Neutrophil (primary cell): ENCODE data around the gene RNPEPL1.

Experiments
- H3K27ac ChIP-seq: fragments of 200-600 bp; sonication (generic); 2 replicates; pipeline ENCODE4 v1.5.1; 2016; ENCODE audit warnings: mild to moderate bottlenecking, moderate library complexity
- H3K27me3 ChIP-seq: fragments of 200-600 bp; sonication (generic); 2 replicates; pipeline ENCODE4 v1.6.0; 2016; ENCODE audit warnings: mild to moderate bottlenecking
- H3K36me3 ChIP-seq: fragments of 200-600 bp; sonication (generic); 2 replicates; pipeline ENCODE4 v1.5.1; 2017
- H3K4me1 ChIP-seq, 2 experiments: fragments of 200-600 bp in 1 of 2; sonication (generic) in 1 of 2; 1 replicate in 1 of 2; 2 replicates in 1 of 2; pipeline versions ENCODE4 v1.5.1 to v1.6.1; 2013 to 2016; ENCODE audit warnings: low read depth in 1 of 2, low read length in 1 of 2, mild to moderate bottlenecking in 1 of 2, moderate library complexity in 1 of 2; ENCODE audit not compliant: control insufficient read depth in 1 of 2, insufficient read depth in 1 of 2
- H3K4me3 ChIP-seq, 2 experiments: fragments of 200-600 bp in 1 of 2; sonication (generic) in 1 of 2; 1 replicate in 1 of 2; 2 replicates in 1 of 2; pipeline ENCODE4 v1.5.1; 2013 to 2016; ENCODE audit warnings: low read depth in 1 of 2, low read length in 1 of 2, mild to moderate bottlenecking in 1 of 2, moderate library complexity in 1 of 2
- H3K9me3 ChIP-seq: fragments of 200-600 bp; sonication (generic); 2 replicates; pipeline ENCODE4 v1.5.1; 2016
- CTCF ChIP-seq: fragments of 200-600 bp; sonication (generic); IDR thresholded peaks from 2 replicates; pipeline ENCODE4 v1.5.1; 2016; ENCODE audit warnings: antibody characterized with exemption

Gene RNPEPL1

DNA sequence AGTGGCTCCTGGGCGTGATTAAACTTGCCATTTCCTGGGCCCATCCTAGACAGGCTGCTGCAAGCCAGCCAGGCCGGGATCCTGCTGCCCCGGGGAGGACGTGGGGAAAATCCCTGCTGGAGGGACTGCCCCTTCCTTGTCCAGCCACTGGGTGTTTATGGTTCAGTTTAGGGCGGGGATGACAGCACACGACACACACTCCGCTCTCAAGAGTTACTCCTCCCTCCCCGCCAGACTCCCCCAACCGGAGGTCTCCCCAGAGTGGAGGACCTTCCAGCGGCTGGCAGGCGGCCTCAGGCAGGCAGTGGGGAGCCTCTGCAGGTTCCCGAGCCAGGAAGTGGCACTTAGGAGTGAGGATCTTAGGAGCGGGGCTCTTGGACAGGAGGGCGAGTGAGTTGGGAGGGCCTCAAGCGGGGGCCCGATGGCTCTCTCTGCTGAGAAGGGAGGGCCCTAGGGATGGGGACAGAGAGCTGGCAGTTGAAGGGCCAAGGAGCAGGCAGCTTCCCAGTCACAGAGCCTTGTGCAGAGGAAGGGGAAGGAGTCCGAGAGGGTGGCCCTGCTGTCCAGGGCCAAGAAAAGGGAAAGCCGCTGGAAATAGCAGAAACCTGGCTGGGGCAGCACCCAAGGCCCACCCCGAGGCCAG, 51.3 kb downstream of the RNPEPL1 start:
- Histone ChIP-seq H3K9me3 (no peaks in the 10 kb centered on the region), H3K27ac (no peak overlapping the region)

GRCh38 chr2:240620149-240620731, 52.0 kb downstream of the RNPEPL1 start:
- H3K36me3 ChIP-seq: no peaks in the 10 kb centered on the region
- no peak for TF ChIP-seq CTCF
- no peaks in the 10 kb centered on the region for H3K9me3 ChIP-seq
- peaks cover 32% of the 10 kb centered on the region for H3K27me3 ChIP-seq
- no peak overlapping the region for H3K4me3 ChIP-seq
- no peak overlapping the region for H3K27ac ChIP-seq
- peaks cover 26 to 39% of the 10 kb centered on the region in 2 experiments for H3K4me1 ChIP-seq

More for the DNA sequence above, 51.3 kb downstream of the RNPEPL1 start:
- peaks cover 26% of the 10 kb centered on the region for H3K27me3 ChIP-seq
- no peak for TF ChIP-seq CTCF
- H3K36me3 ChIP-seq: no peaks in the 10 kb centered on the region
- no peak overlapping the region for H3K4me3 ChIP-seq
- H3K4me1 ChIP-seq: peaks cover 22 to 34% of the 10 kb centered on the region in 2 experiments

- Histone ChIP-seq H3K4me3 (no peak overlapping the region), H3K27me3 (peaks cover 34% of the 10 kb centered on the region), H3K9me3 (no peaks in the 10 kb centered on the region), H3K4me1 (peaks cover 31 to 42% of the 10 kb centered on the region in 2 experiments), H3K27ac (no peak overlapping the region), H3K36me3 (no peaks in the 10 kb centered on the region)
- no peak for TF ChIP-seq CTCF
Observed at GRCh38 chr2:240620859-240621258, 52.6 kb downstream of the RNPEPL1 start.

DNA sequence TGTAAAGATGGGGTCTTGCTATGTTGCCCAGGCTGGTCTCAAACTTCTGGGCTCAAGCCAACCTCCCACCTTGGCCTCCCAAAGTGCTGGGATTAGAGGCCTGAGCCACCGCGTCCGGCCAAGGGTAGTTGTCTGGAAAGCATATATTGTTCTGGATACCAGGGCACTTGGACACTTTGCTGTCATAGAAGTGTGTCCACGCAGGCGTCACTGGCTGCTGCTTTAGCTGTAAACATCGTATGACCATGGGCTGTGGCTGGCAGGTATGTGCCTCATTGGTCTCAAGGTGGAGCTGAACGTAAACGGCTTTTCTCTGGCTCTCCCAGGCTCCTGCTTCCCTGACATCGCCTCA, 53.8 kb downstream of the RNPEPL1 start:
- Histone ChIP-seq H3K4me3 (no peak overlapping the region), H3K9me3 (no peaks in the 10 kb centered on the region), H3K4me1 (peaks cover 33 to 47% of the 10 kb centered on the region in 2 experiments), H3K27me3 (peaks cover 37% of the 10 kb centered on the region), H3K36me3 (no peaks in the 10 kb centered on the region), H3K27ac (no peak overlapping the region)
- TF ChIP-seq CTCF: no peak

DNA sequence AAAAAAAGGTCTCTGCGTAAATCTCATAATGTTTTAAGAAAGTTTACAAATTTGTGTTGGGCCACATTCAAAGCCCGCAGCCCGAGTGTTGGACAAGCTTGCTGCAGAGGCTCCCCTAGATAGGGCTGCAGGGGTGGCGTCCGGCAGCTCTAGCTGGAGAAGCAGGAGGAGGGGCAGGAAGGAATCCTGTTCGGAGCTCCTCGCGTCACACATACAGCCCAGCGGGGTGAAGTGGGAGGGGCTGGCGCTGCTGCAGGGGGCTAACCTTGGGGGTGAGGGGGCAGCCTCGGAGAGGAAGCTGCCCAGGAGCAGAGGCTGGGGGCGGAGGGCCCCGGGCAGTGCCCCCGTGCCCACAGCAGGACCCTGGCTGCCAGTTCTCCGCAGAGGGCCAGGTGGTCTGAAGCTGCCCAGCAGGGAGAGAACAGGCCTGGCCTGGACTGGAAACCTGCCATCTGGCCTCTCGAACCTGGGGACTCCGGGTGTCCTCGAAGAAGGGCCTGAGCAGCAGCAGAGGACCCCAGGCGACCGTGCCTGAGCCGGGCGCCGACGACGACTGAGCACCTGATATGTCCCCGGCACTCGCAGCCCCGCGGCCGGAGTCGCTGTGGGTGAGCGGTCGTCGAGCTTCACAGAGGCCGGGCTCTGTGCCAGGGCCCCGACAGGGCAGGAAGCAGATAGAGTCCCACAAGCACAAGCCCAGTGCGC, 54.4 kb downstream of the RNPEPL1 start:
- Histone ChIP-seq H3K27me3 (peaks cover 38% of the 10 kb centered on the region), H3K36me3 (no peaks in the 10 kb centered on the region), H3K4me1 (peaks cover 35 to 50% of the 10 kb centered on the region in 2 experiments)

More for the DNA sequence above, 54.4 kb downstream of the RNPEPL1 start:
- H3K4me3 ChIP-seq: no peak overlapping the region
- H3K27ac ChIP-seq: no peak overlapping the region
- no peaks in the 10 kb centered on the region for H3K9me3 ChIP-seq
- TF ChIP-seq CTCF: no peak
